Tibial nerve (tissue), 4 donors: ENCODE measurements around the gene RNU7-1. TPM values are rescaled to one million over a fixed set of nuclear protein-coding genes. Genes with fewer than 3 reads are reported as not detected.

Experiments
- DNase-seq, 2 donors: peaks; one replicate each; pipeline ENCODE4 v3.0.0-alpha.2; 2019; ENCODE audit warnings: low spot score in 2 of 2
- H3K27ac ChIP-seq, 4 donors: fragments of 200-600 bp; sonication (generic) in 3 of 4; one replicate each; pipeline ENCODE4 v1.5.1; 2017 to 2019; ENCODE audit warnings: mild to moderate bottlenecking in 1 of 4
- H3K27me3 ChIP-seq, 2 donors: fragments of 200-600 bp; sonication (generic) in 1 of 2; one replicate each; pipeline versions ENCODE4 v1.5.1 to v1.6.0; 2017 to 2019
- H3K36me3 ChIP-seq, 3 donors: fragments of 200-600 bp; sonication (generic); one replicate each; pipeline ENCODE4 v1.5.1; 2018 to 2019
- H3K4me1 ChIP-seq, 4 donors: fragments of 200-600 bp; sonication (generic) in 3 of 4; one replicate each; pipeline ENCODE4 v1.5.1; 2017 to 2019
- H3K4me3 ChIP-seq, 4 donors: fragments of 200-600 bp; sonication (generic) in 3 of 4; one replicate each; pipeline ENCODE4 v1.5.1; 2017 to 2019; ENCODE audit warnings: mild to moderate bottlenecking in 1 of 4, moderate library complexity in 1 of 4
- H3K9me3 ChIP-seq, 4 donors: fragments of 200-600 bp; sonication (generic) in 3 of 4; one replicate each; pipeline ENCODE4 v1.5.1; 2017 to 2019
- EP300 ChIP-seq, 2 donors: sonication (generic); formaldehyde crosslinking; IDR thresholded peaks; one replicate each; pipeline ENCODE4 v1.6.1; 2017; ENCODE audit warnings: antibody characterized with exemption in 2 of 2, mild to moderate bottlenecking in 1 of 2
- POLR2A ChIP-seq, 2 donors: fragments of 450-650 bp; IDR thresholded peaks; one replicate each; pipeline ENCODE4 v1.6.1; 2017; ENCODE audit warnings: antibody characterized with exemption in 2 of 2, mild to moderate bottlenecking in 2 of 2, moderate library complexity in 2 of 2
- WGBS, 2 donors: methylation state at CpG; one replicate each; pipeline ENCODE4 v1.1.5; 2018; 5-methylcytosine and 5-hydroxymethylcytosine counted together
- total RNA-seq, 4 donors: library from RNA; depleted of rRNA; stranded (reverse); fragments of >200 nt; gene quantifications; one replicate each; pipeline ENCODE4 v1.1.0, GENCODE V29; 2016
- TF ChIP-seq, protein P1 (sequence below), 5 experiments: fragments of 200-600 bp in 3 of 5; fragments of 450-650 bp in 2 of 5; sonication (generic) in 3 of 5; IDR thresholded peaks; one replicate each; pipeline ENCODE4 v1.5.1; 2016 to 2019; ENCODE audit warnings: antibody characterized with exemption in 5 of 5, mild to moderate bottlenecking in 3 of 5, moderate library complexity in 2 of 5

The RNU7-1 gene
- total RNA-seq, 4 donors from 2014 or later, result not detected

DNA sequence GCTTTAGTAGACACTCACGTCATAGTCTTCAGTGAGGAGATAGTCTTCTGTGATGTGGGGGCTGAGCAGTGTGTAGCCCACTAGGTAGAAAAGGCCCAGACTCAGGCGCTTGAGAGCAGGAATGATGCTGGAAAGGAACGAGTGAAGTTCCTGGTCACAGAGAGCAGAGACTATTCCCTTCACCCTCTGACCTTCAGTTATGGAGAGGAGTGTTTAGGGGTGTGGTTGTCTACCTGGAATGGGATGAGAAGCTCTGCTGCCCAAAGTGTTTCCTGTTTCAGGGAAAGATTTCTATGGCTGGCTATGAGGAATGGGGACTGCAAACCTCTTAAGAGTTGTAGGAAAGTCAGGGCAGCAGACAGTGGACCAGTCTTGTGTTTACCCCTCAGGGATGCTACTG is 35.8 kb downstream of the RNU7-1 start:
- H3K36me3 ChIP-seq, result peaks cover 3 to 94% (median 23%) of the 10 kb centered on the region in 3 donors
- H3K4me3 ChIP-seq, result no peak overlapping the region
- DNase-seq, result no peak
- H3K27me3 ChIP-seq, result no peaks in the 10 kb centered on the region
- 77 to 87% methylated on average over 3 of the region's 3 CpGs for WGBS, 2 donors
- no peaks in the 10 kb centered on the region for H3K4me1 ChIP-seq
- TF ChIP-seq, protein P1, sequence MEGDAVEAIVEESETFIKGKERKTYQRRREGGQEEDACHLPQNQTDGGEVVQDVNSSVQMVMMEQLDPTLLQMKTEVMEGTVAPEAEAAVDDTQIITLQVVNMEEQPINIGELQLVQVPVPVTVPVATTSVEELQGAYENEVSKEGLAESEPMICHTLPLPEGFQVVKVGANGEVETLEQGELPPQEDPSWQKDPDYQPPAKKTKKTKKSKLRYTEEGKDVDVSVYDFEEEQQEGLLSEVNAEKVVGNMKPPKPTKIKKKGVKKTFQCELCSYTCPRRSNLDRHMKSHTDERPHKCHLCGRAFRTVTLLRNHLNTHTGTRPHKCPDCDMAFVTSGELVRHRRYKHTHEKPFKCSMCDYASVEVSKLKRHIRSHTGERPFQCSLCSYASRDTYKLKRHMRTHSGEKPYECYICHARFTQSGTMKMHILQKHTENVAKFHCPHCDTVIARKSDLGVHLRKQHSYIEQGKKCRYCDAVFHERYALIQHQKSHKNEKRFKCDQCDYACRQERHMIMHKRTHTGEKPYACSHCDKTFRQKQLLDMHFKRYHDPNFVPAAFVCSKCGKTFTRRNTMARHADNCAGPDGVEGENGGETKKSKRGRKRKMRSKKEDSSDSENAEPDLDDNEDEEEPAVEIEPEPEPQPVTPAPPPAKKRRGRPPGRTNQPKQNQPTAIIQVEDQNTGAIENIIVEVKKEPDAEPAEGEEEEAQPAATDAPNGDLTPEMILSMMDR (IDR thresholded peaks at IDR 0.05), result no peak
- no peak for TF ChIP-seq EP300 (IDR thresholded peaks at IDR 0.05)
- no peak for TF ChIP-seq POLR2A (IDR thresholded peaks at IDR 0.05)
- no peak overlapping the region for H3K27ac ChIP-seq
- no peaks in the 10 kb centered on the region for H3K9me3 ChIP-seq

DNA sequence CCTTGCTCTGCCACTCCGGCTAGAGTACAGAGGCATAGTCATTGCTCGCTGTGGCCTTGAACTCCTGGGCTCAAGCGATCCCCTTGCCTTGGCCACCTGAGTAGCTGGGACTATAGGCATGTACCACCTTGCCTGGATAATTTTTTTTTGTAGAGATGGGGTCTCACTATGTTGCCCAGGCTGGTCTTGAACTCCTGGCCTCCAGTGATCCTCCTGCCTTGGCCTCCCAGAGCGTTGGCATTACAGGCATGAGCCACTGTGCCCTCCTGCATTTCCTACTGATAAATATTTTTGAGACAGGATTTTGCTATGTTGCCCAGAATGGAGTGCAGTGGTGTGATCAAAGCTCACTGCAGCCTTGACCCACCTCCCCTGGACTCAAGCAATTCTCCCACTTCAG is 36.5 kb downstream of the RNU7-1 start:
- Histone ChIP-seq H3K4me1 (no peaks in the 10 kb centered on the region), H3K27me3 (no peaks in the 10 kb centered on the region), H3K27ac (no peak overlapping the region), H3K36me3 (peaks cover 3 to 88% (median 23%) of the 10 kb centered on the region in 3 donors), H3K4me3 (no peak overlapping the region), H3K9me3 (no peaks in the 10 kb centered on the region)
- no peak for DNase-seq
- TF ChIP-seq EP300 (IDR thresholded peaks at IDR 0.05) (no peak), POLR2A (IDR thresholded peaks at IDR 0.05) (no peak)
- TF ChIP-seq, protein P1 (IDR thresholded peaks at IDR 0.05), result no peak
- 93 to 95% methylated on average over 4 of the region's 4 CpGs for WGBS, 2 donors

DNA sequence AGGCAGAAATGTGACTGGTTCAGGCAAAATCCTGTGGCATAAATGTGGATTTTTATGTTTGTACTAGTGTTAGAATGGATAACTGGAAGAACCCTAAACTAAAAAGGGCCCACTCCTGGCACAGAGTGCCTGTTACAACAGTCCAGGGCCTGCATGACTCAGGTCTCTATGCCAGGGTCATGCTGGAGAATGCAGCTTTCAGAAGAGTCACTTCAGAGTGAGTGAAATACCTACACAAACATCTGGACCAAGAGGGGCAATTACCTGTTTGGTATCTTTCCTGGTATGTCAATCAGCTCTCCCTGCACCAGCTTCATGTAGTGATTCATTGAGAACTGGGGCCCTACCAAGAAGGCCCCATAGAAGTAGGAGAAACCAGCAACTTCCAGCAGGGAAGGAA is 37.1 kb downstream of the RNU7-1 start:
- H3K4me3 ChIP-seq, result no peak overlapping the region
- H3K4me1 ChIP-seq, result no peaks in the 10 kb centered on the region
- H3K27ac ChIP-seq, result no peak overlapping the region
- peaks cover 3 to 88% (median 18%) of the 10 kb centered on the region in 3 donors for H3K36me3 ChIP-seq
- DNase-seq, result no peak
- no peaks in the 10 kb centered on the region for H3K9me3 ChIP-seq
- H3K27me3 ChIP-seq, result no peaks in the 10 kb centered on the region
- TF ChIP-seq, protein P1 (IDR thresholded peaks at IDR 0.05), result no peak

DNA sequence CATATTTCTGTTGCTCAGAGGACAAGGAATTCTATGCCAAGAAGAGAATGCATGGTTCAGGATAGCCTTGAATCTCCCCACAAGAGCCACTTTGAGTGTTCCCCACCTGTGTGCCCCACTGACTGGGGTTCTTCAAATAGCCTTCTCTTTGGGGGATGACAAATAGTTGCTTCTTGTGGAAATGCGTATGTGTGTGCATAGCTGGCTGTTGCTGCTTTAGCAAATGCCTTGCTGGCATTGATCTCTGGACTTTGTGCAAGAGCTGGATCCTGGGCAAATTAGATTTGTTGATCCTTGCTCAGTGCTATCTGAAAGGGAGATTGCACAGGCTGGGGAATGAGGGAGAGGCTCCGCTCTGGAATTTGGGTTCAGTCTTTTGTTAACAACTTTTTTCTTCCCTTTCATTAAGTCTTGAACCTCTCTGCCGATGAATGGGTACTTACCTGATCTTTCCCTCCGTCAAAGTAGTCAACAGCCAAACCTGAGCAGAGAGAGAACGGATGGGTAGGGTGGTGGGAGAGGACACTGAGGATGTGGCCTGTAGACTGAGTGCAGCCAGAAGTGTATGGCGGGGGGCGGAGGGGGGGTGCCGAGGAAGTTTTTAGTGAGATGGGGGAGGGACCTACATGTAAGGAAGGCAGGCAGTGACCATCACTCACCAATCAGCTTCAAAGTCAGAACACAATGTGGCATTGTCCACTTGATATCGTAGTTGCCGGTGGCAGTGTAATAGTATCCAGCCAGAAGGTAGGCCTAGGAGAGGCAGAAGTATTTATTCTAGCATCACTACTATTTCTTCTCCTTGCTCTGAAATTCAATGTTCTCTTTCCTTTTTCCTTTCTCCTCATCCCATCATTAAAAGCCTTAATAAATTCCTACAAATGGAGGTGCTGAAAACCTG is 37.8 kb downstream of the RNU7-1 start:
- TF ChIP-seq EP300 (IDR thresholded peaks at IDR 0.05) (no peak), POLR2A (IDR thresholded peaks at IDR 0.05) (no peak)
- TF ChIP-seq, protein P1 (IDR thresholded peaks at IDR 0.05), result no peak
- Histone ChIP-seq H3K4me1 (no peaks in the 10 kb centered on the region), H3K4me3 (no peak overlapping the region), H3K9me3 (no peaks in the 10 kb centered on the region), H3K36me3 (peaks cover 3 to 88% (median 12%) of the 10 kb centered on the region in 3 donors), H3K27me3 (no peaks in the 10 kb centered on the region), H3K27ac (peak overlapping the region in 1 of 4 donors; percentile 23)
- DNase-seq, result no peak
- 73 to 83% methylated on average over 10 of the region's 10 CpGs for WGBS, 2 donors

DNA sequence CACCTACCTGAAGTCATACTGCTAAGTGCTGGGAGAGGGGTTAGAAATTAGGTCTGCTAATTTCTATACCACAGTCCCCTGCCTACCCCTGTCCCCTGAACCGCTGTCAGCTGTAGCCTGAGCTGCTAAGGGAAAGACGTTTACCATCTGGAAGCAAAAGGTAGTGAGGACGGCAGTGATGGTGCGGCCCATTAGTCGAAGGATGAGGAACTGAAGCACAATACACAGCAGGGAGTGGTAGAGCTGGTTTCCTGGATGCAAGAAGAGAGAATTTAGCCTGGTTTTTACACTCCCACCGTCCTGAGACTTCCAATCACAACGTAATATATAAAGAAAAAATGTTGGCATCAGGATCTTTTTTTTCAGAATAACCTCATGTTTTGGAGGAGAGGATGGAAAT is 38.9 kb downstream of the RNU7-1 start:
- TF ChIP-seq POLR2A (IDR thresholded peaks at IDR 0.05), result no peak
- no peak for TF ChIP-seq EP300 (IDR thresholded peaks at IDR 0.05)
- Histone ChIP-seq H3K4me3 (no peak overlapping the region), H3K27ac (no peak overlapping the region), H3K9me3 (no peaks in the 10 kb centered on the region), H3K4me1 (no peaks in the 10 kb centered on the region), H3K36me3 (peaks cover 3 to 77% (median 6%) of the 10 kb centered on the region in 3 donors), H3K27me3 (no peaks in the 10 kb centered on the region)
- WGBS, 2 donors, result 73 to 79% methylated on average over 7 of the region's 7 CpGs
- no peak for DNase-seq
